Measurements from ENCODE around the gene EML6. TPM values are rescaled to one million over a fixed set of nuclear protein-coding genes. Genes with fewer than 3 reads are reported as not detected.

The EML6 gene
- total RNA-seq, 1 experiment from 2014 or later = 1.5 TPM

DNA sequence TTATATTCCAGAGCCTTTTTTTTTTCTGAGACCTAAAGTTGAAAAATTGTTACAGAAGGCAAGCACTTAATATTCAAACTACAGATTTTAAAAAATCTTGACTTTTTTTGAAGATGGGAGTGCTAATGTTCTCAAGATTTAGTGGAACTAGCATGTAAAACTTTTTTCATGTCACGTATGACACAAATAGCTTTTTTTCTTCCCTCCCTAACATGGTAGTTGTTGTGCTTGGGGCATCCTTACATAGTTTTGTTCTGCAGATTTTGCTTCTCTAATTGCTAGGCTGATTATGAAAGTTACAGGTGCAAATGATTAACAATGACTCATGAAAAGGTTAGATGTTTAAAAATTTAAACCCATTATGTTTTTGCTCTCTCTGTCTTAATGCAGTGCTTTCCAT, 3.0 kb downstream of the EML6 start:
- no peak overlapping the region for H3K4ac ChIP-seq (ENCODE audit: low read depth, low read length)
- H4K5ac ChIP-seq (ENCODE audit: insufficient read length, low read depth, low read length) = no peak overlapping the region
- TF ChIP-seq, protein P1, sequence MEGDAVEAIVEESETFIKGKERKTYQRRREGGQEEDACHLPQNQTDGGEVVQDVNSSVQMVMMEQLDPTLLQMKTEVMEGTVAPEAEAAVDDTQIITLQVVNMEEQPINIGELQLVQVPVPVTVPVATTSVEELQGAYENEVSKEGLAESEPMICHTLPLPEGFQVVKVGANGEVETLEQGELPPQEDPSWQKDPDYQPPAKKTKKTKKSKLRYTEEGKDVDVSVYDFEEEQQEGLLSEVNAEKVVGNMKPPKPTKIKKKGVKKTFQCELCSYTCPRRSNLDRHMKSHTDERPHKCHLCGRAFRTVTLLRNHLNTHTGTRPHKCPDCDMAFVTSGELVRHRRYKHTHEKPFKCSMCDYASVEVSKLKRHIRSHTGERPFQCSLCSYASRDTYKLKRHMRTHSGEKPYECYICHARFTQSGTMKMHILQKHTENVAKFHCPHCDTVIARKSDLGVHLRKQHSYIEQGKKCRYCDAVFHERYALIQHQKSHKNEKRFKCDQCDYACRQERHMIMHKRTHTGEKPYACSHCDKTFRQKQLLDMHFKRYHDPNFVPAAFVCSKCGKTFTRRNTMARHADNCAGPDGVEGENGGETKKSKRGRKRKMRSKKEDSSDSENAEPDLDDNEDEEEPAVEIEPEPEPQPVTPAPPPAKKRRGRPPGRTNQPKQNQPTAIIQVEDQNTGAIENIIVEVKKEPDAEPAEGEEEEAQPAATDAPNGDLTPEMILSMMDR (conservative IDR thresholded peaks at IDR 0.05) = no peak
- H3K23ac ChIP-seq (ENCODE audit: insufficient read length, low read depth, low read length) = no peak overlapping the region
- no peak overlapping the region for H3K27ac ChIP-seq (ENCODE audit: insufficient read length, low read depth, low read length)
- Mint-ChIP-seq H3K9me3 (no peaks in the 10 kb centered on the region; a peak in 1 of 5 replicates), H3K27ac (no peak overlapping the region), H3K36me3 (ENCODE audit: insufficient read depth in 1 of 3, low read depth in 3 of 3) (peaks cover 0 to 2% (median 0%) of the 10 kb centered on the region in 3 experiments; a peak in 1 of 7 replicates), H3K27me3 (ENCODE audit: low read depth) (peaks cover 57% of the 10 kb centered on the region), H3K4me1 (peaks cover 10 to 14% of the 10 kb centered on the region in 2 experiments), H3K4me3 (no peak overlapping the region)
- H3K27me3 ChIP-seq (ENCODE audit: insufficient read depth, low read length) = peaks cover 25% of the 10 kb centered on the region
- no peak overlapping the region for H2BK5ac ChIP-seq (ENCODE audit: insufficient read length, low read length)
- no CpG with 5 or more reads among the region's 1 CpG for WGBS (ENCODE audit: extremely low coverage, insufficient read length, low lambda C conversion rate)
- H3K79me1 ChIP-seq (ENCODE audit: insufficient read depth, low read depth, low read length, poor library complexity, severe bottlenecking) = no peaks in the 10 kb centered on the region
- H4K91ac ChIP-seq (ENCODE audit: insufficient read length, low read depth, low read length) = no peak overlapping the region
- no peak overlapping the region for H3K56ac ChIP-seq (ENCODE audit: insufficient read length, low read depth, low read length)
- H3K4me1 ChIP-seq (ENCODE audit: insufficient read depth, low read length) = no peaks in the 10 kb centered on the region
- H2BK15ac ChIP-seq (ENCODE audit: low read depth, low read length) = no peak overlapping the region
- no peak overlapping the region for H2BK20ac ChIP-seq (ENCODE audit: low read depth, low read length, poor library complexity, severe bottlenecking)
- no peak overlapping the region for H2BK12ac ChIP-seq (ENCODE audit: insufficient read length, low read depth, low read length)
- peaks cover 20% of the 10 kb centered on the region for H3K23me2 ChIP-seq (ENCODE audit: insufficient read length, low read depth, low read length, poor library complexity, severe bottlenecking)
- no peak for DNase-seq
- H3T11ph ChIP-seq (ENCODE audit: low read length) = no peak overlapping the region
- H3K9ac ChIP-seq (ENCODE audit: extremely low read depth, insufficient read length, low read length) = no peak overlapping the region
- H3K9me3 ChIP-seq (ENCODE audit: control insufficient read depth, low read depth, low read length) = no peaks in the 10 kb centered on the region
- H4K20me1 ChIP-seq (ENCODE audit: control insufficient read depth, insufficient read depth, insufficient read length) = no peaks in the 10 kb centered on the region
- H3K79me2 ChIP-seq (ENCODE audit: insufficient read depth, low read length) = no peaks in the 10 kb centered on the region
- no peak overlapping the region for H2BK120ac ChIP-seq (ENCODE audit: low read depth, low read length, poor library complexity, severe bottlenecking)
- no peak overlapping the region for H3K18ac ChIP-seq (ENCODE audit: insufficient read length, low read depth, low read length)
- no peak overlapping the region for H3K4me2 ChIP-seq (ENCODE audit: insufficient read depth, insufficient read length, low read length)
- no peak overlapping the region for H2AFZ ChIP-seq (ENCODE audit: low read length)
- H3K14ac ChIP-seq (ENCODE audit: insufficient read depth, low read length) = no peak overlapping the region
- H2AK5ac ChIP-seq (ENCODE audit: insufficient read length, low read length) = no peak overlapping the region
- H4K8ac ChIP-seq (replicated peaks; ENCODE audit: insufficient read length, low read depth, low read length) = no peak overlapping the region
